Kidney epithelial cell (primary cell): ENCODE results near the gene NR3C2. TPM values are rescaled to one million over a fixed set of nuclear protein-coding genes. Genes with fewer than 3 reads are reported as not detected.

Experiments used
- DNase-seq: peaks from one replicate; pipeline ENCODE4 v3.0.0-alpha.2; 2010; ENCODE audit warnings: low read depth
- H3K27me3 ChIP-seq: 2 replicates; pipeline ENCODE4 v1.6.0; 2011; ENCODE audit warnings: low read length; ENCODE audit not compliant: control insufficient read depth, insufficient read depth
- H3K36me3 ChIP-seq: 2 replicates; pipeline ENCODE4 v1.5.1; 2011; ENCODE audit warnings: low read length; ENCODE audit not compliant: control insufficient read depth, insufficient read depth
- H3K4me3 ChIP-seq: 2 replicates; pipeline ENCODE4 v1.5.1; 2011; ENCODE audit warnings: low read depth, mild to moderate bottlenecking, control low read depth, low read length
- CTCF ChIP-seq: IDR thresholded peaks from 2 replicates; pipeline ENCODE4 v1.5.1; 2011; ENCODE audit warnings: mild to moderate bottlenecking, moderate library complexity, low read length, control low read depth, inconsistent platforms; ENCODE audit not compliant: insufficient read depth, poor library complexity, severe bottlenecking
- total RNA-seq: library from RNA; depleted of rRNA; stranded (reverse); fragments of >200 nt; gene quantifications from 2 replicates; pipeline ENCODE4 v1.2.3, GENCODE V29; 2015

NR3C2 gene
- total RNA-seq, 1 donor from 2014 or later, result 6.5 TPM

DNA sequence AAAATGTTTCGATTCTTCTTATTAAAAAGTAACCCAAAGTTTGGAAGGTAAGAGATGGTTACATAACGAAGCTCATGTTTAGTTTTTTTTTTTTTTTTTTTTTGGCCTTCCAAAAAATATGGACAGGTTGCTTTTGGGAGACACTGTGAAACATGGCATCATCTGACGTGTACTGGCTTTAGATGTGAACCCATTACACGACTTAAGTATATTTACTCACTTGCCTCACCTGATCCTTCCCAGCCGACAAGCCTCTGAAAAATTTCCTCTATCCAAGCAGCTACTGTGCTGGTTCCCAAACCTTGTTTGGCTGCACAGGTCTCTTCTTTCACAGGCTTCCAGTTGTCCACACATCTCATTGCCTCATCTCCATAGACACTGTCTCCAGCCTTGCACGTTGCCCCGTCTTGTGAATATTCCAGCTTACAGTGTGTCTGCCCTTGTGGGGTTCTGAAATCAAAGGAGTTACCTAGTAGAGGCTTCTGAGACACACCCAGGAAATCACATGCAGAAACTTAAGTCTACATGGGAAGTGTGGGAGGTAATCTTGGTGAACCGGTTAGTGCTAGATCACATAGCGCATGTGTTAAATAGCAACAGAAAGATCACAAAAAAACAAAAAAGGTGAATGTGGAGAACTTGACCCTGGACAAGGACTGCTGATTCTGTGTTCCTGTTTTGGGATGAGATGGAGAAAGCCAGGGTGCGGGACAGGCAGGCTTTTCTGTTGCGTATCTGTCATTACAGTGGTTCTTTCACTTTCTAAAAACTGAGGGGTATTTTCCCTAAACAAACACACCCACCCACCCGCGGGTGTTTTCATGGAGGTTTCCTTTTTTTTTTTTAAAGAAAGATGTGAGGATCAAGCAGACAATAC lies 381.7 kb downstream of the NR3C2 start:
- Histone ChIP-seq H3K36me3 (no peaks in the 10 kb centered on the region), H3K27me3 (no peaks in the 10 kb centered on the region), H3K4me3 (no peak overlapping the region)
- TF ChIP-seq CTCF, result no peak
- DNase-seq, result no peak

GRCh38 chr4:148059617-148060180 lies 382.5 kb downstream of the NR3C2 start:
- DNase-seq, result no peak
- H3K27me3 ChIP-seq, result no peaks in the 10 kb centered on the region
- H3K4me3 ChIP-seq, result no peak overlapping the region
- no peak for TF ChIP-seq CTCF
- H3K36me3 ChIP-seq, result no peaks in the 10 kb centered on the region

DNA sequence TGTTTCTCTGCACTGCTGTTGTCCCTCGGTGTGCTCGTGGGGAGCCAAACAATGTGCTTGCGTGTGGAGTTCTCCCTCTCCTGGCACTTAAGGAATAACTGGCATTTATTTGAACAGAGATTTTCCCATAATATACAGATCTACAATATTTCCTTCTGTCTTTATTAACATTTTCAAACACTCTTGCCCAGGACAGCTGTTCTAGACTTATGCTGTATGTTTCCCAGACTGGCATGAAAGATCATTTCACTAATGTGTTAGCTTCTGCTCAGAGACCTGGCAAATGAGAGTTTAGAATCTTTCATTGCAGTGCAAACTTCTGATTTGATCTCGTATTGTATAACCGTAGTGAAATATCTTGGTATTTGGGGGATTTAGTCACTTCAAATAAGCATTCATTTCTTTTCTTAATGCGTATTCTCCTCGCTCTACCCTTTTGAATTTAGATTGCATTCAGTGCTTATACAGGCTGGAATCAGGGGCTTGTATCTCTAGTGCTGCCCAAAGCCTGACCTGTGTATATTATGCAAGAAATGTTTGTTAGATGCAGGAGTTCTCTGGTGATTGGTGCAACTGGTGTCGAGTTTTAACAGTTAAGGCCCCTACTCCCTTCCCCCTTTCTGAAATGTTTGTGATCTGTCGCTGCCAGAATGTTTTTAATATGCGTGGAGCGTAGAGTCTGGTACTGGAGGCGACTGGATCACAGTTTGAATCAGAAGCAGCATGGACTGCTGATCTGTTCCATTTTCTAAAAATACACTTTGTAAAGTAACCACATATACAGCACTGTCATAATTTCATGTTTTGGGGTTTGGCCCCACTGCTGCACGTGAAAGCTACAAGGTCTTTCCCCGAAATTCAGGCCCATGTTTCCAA lies 384.0 kb downstream of the NR3C2 start:
- no peak overlapping the region for H3K4me3 ChIP-seq
- TF ChIP-seq CTCF, result no peak
- H3K36me3 ChIP-seq, result no peaks in the 10 kb centered on the region
- no peaks in the 10 kb centered on the region for H3K27me3 ChIP-seq
- no peak for DNase-seq

DNA sequence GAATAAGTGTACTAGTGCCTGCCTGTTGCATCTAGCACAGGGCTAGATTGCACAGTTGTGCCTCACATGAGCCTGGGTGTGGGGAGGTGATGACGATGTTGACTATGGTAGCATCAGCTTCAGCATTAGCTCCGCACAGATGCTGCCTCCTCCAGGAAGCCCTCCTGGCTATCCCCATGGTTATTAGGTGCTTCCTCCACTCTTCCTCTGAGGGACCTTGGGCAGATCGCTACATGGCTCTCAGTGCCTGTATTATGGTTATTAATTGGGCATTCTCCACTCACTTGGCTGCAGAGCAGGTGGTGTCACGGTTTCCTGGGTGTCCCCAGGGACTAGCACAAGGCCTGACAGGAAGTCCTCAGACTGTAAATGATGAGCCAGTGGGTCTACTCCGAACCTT lies 384.7 kb downstream of the NR3C2 start:
- H3K27me3 ChIP-seq, result no peaks in the 10 kb centered on the region
- no peak for TF ChIP-seq CTCF
- DNase-seq, result no peak
- no peak overlapping the region for H3K4me3 ChIP-seq
- H3K36me3 ChIP-seq, result no peaks in the 10 kb centered on the region

DNA sequence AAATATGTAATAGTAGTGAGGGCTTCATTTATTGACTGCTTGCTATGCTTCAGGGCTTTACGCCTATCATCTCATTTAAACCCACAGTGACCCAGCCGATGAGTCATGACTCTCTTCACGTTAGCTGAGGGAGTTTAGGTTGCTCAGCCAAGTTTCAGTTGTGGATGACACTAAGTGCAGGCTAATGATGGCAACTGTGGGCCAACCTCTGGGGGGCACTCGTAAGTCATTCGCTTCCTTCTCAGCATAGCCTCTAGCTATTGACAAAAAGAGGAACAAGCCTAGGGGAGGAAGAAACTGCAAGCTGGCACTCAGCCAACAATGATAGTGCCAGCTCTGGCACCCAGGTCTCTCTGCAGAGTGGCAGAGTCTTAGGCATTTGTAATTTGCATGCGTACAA lies 385.3 kb downstream of the NR3C2 start:
- no peak for DNase-seq
- Histone ChIP-seq H3K4me3 (no peak overlapping the region), H3K36me3 (no peaks in the 10 kb centered on the region), H3K27me3 (no peaks in the 10 kb centered on the region)
- TF ChIP-seq CTCF, result no peak
